GM06990 (cell line): ENCODE results near the gene TOM1L2.

Source experiments
- DNase-seq: peaks from one replicate; pipeline ENCODE4 v3.0.0-alpha.2; 2011; ENCODE audit not compliant: insufficient read length; ENCODE audit errors: extremely low read depth
- H3K27me3 ChIP-seq: replicated peaks from 2 replicates; pipeline ENCODE4 v1.6.0; 2011; ENCODE audit warnings: low read length; ENCODE audit not compliant: control insufficient read depth, insufficient read depth
- H3K36me3 ChIP-seq: 2 replicates; pipeline ENCODE4 v1.5.1; 2011; ENCODE audit warnings: low read length; ENCODE audit not compliant: control insufficient read depth, insufficient read depth
- H3K4me3 ChIP-seq: replicated peaks from 2 replicates; pipeline ENCODE4 v1.5.1; 2011; ENCODE audit warnings: low read depth, mild to moderate bottlenecking, control low read depth, low read length
- CTCF ChIP-seq: IDR thresholded peaks from 2 replicates; pipeline ENCODE4 v1.5.1; 2011; ENCODE audit warnings: low read length, control low read depth, mild to moderate bottlenecking, inconsistent platforms; ENCODE audit not compliant: insufficient read depth, poor library complexity, severe bottlenecking

Gene TOM1L2

GRCh38 chr17:17993852-17994251 lies 21.7 kb upstream of the TOM1L2 start:
- no peak for DNase-seq
- no peak overlapping the region for H3K4me3 ChIP-seq
- no peaks in the 10 kb centered on the region for H3K36me3 ChIP-seq
- no peak for TF ChIP-seq CTCF
- H3K27me3 ChIP-seq: no peaks in the 10 kb centered on the region

GRCh38 chr17:17993366-17993765 lies 21.2 kb upstream of the TOM1L2 start:
- no peaks in the 10 kb centered on the region for H3K27me3 ChIP-seq
- DNase-seq: no peak

GRCh38 chr17:17990282-17990681 lies 18.1 kb upstream of the TOM1L2 start:
- no peak for DNase-seq
- H3K36me3 ChIP-seq: no peaks in the 10 kb centered on the region
- no peaks in the 10 kb centered on the region for H3K27me3 ChIP-seq
- H3K4me3 ChIP-seq: no peak overlapping the region
- no peak for TF ChIP-seq CTCF

More at GRCh38 chr17:17993366-17993765, 21.2 kb upstream of the TOM1L2 start:
- Histone ChIP-seq H3K36me3 (no peaks in the 10 kb centered on the region), H3K4me3 (no peak overlapping the region)
- TF ChIP-seq CTCF: no peak

- DNase-seq: no peak
- TF ChIP-seq CTCF: no peak
- Histone ChIP-seq H3K27me3 (no peaks in the 10 kb centered on the region), H3K4me3 (no peak overlapping the region), H3K36me3 (no peaks in the 10 kb centered on the region)
These were observed 17.4 kb upstream of the TOM1L2 start for GRCh38 chr17:17989618-17990017.

- H3K4me3 ChIP-seq: no peak overlapping the region
- H3K36me3 ChIP-seq: no peaks in the 10 kb centered on the region
- no peak for TF ChIP-seq CTCF
- no peaks in the 10 kb centered on the region for H3K27me3 ChIP-seq
- DNase-seq: no peak
These were observed 16.9 kb upstream of the TOM1L2 start for GRCh38 chr17:17989081-17989480.

GRCh38 chr17:17988427-17988945 lies 16.3 kb upstream of the TOM1L2 start:
- no peak for DNase-seq
- TF ChIP-seq CTCF: no peak
- no peaks in the 10 kb centered on the region for H3K36me3 ChIP-seq
- no peak overlapping the region for H3K4me3 ChIP-seq
- no peaks in the 10 kb centered on the region for H3K27me3 ChIP-seq
